Caco-2 (cell line): ENCODE measurements around the gene SMIM23. TPM values are rescaled to one million over a fixed set of nuclear protein-coding genes. Genes with fewer than 3 reads are reported as not detected.

Experiments used
- BruUV-seq: library from RNA; stranded (reverse); fragments of 400-500 nt; replicated peaks from 2 replicates; lab custom pipeline; 2021; lab: Mats Ljungman, UMichigan
- CTCF ChIA-PET: fragments of 300-600 bp; sonication (Branson Sonifier 250); formaldehyde crosslinking; loops from one replicate; lab custom pipeline; 2022; ENCODE audit warnings: antibody characterized with exemption; lab: Charles Lee
- POLR2A ChIA-PET: fragments of 300-600 bp; sonication (Branson Sonifier 250); formaldehyde crosslinking; loops from one replicate; lab custom pipeline; 2022; ENCODE audit warnings: antibody characterized with exemption; lab: Charles Lee
- DNase-seq, 2 experiments: peaks; one replicate each; pipeline versions ENCODE4 v3.0.0 to v3.0.0-alpha.2; 2020 to 2022
- H3K27me3 ChIP-seq: replicated peaks from 2 replicates; pipeline ENCODE4 v1.6.0; 2011; ENCODE audit warnings: low read length; ENCODE audit not compliant: control insufficient read depth, insufficient read depth
- H3K36me3 ChIP-seq: 2 replicates; pipeline ENCODE4 v1.5.1; 2011; ENCODE audit warnings: low read length; ENCODE audit not compliant: control insufficient read depth, insufficient read depth
- H3K4me1 ChIP-seq: fragments of 250-450 bp; sonication (Bioruptor Pico); 2 replicates; pipeline ENCODE4 v1.5.1; 2020; ENCODE audit warnings: mild to moderate bottlenecking
- H3K4me3 ChIP-seq: 2 replicates; pipeline ENCODE4 v1.5.1; 2011; ENCODE audit warnings: low read depth, mild to moderate bottlenecking, control low read depth, low read length
- H3K9me3 ChIP-seq: fragments of 250-450 bp; sonication (Bioruptor Pico); 2 replicates; pipeline ENCODE4 v1.5.1; 2020; ENCODE audit warnings: mild to moderate bottlenecking, moderate library complexity
- H3K27ac Mint-ChIP-seq: one replicate; pipeline ENCODE4 v1.8.0; 2022; ENCODE audit warnings: mixed read lengths; ENCODE audit not compliant: unreplicated experiment
- H3K27me3 Mint-ChIP-seq: one replicate; pipeline ENCODE4 v1.8.0; 2022; ENCODE audit warnings: mixed read lengths; ENCODE audit not compliant: insufficient read depth, unreplicated experiment
- H3K36me3 Mint-ChIP-seq: one replicate; pipeline ENCODE4 v1.8.0; 2022; ENCODE audit warnings: mild to moderate bottlenecking, mixed read lengths; ENCODE audit not compliant: insufficient read depth, unreplicated experiment
- H3K4me1 Mint-ChIP-seq: one replicate; pipeline ENCODE4 v1.8.0; 2022; ENCODE audit warnings: low read depth, mixed read lengths; ENCODE audit not compliant: unreplicated experiment
- H3K4me3 Mint-ChIP-seq: one replicate; pipeline ENCODE4 v1.8.0; 2022; ENCODE audit warnings: mild to moderate bottlenecking, moderate library complexity, mixed read lengths; ENCODE audit not compliant: unreplicated experiment
- H3K9me3 Mint-ChIP-seq: one replicate; pipeline ENCODE4 v1.8.0; 2022; ENCODE audit warnings: mixed read lengths; ENCODE audit not compliant: unreplicated experiment
- CTCF ChIP-seq, 2 experiments: fragments of 200-600 bp in 1 of 2; IDR thresholded peaks; 1 replicate in 1 of 2; 2 replicates in 1 of 2; pipeline versions ENCODE4 v1.5.1 to v1.8.0; 2011 to 2022; ENCODE audit warnings: antibody characterized with exemption in 1 of 2, control low read depth in 1 of 2, inconsistent platforms in 1 of 2, low read depth in 1 of 2, low read length in 1 of 2, mild to moderate bottlenecking in 1 of 2, moderate library complexity in 1 of 2; ENCODE audit not compliant: insufficient read depth in 1 of 2, severe bottlenecking in 1 of 2, unreplicated experiment in 1 of 2
- intact Hi-C: fragments of 100-400 bp; cut with micrococcal nuclease; formaldehyde crosslinking; loops from one replicate; pipeline ENCODE4 v1.10.0; 2022; ENCODE audit not compliant: unreplicated experiment
- total RNA-seq: library from RNA; stranded (reverse); gene quantifications from 2 replicates; pipeline ENCODE4 v1.2.3, GENCODE V29; 2022

Gene SMIM23
- total RNA-seq, 1 experiment from 2014 or later: not detected

GRCh38 chr5:171739271-171739670 lies 46.3 kb upstream of the SMIM23 start:
- TF ChIP-seq CTCF (IDR thresholded peaks at IDR 0.05; ENCODE audit: insufficient read depth in 1 of 2, low read depth in 1 of 2, low read length in 1 of 2, severe bottlenecking in 1 of 2, unreplicated experiment in 1 of 2): no peak
- no peaks in the 10 kb centered on the region for H3K4me1 ChIP-seq
- Mint-ChIP-seq H3K4me3 (no peak overlapping the region), H3K27ac (no peak overlapping the region), H3K27me3 (peaks cover 22% of the 10 kb centered on the region), H3K36me3 (no peaks in the 10 kb centered on the region), H3K4me1 (no peaks in the 10 kb centered on the region), H3K9me3 (no peaks in the 10 kb centered on the region)
- no peaks in the 10 kb centered on the region for H3K36me3 ChIP-seq
- no peak for DNase-seq
- H3K4me3 ChIP-seq: no peak overlapping the region
- BruUV-seq: no TSS peak
- H3K27me3 ChIP-seq: no peaks in the 10 kb centered on the region; the same call in 1 of the 2 replicates
- ChIA-PET POLR2A (no interaction called here), CTCF (no interaction called here)
- intact Hi-C loops: no loop called here
- H3K9me3 ChIP-seq: no peaks in the 10 kb centered on the region

- Histone ChIP-seq H3K9me3 (no peaks in the 10 kb centered on the region), H3K36me3 (no peaks in the 10 kb centered on the region), H3K4me1 (no peaks in the 10 kb centered on the region), H3K27me3 (no peaks in the 10 kb centered on the region; the same call in none of the 2 replicates), H3K4me3 (no peak overlapping the region)
- TF ChIP-seq CTCF (IDR thresholded peaks at IDR 0.05; ENCODE audit: insufficient read depth in 1 of 2, low read depth in 1 of 2, low read length in 1 of 2, severe bottlenecking in 1 of 2, unreplicated experiment in 1 of 2): no peak
- POLR2A ChIA-PET: no interaction called here
- BruUV-seq: no TSS peak
- Mint-ChIP-seq H3K4me1 (no peaks in the 10 kb centered on the region), H3K4me3 (no peak overlapping the region), H3K27me3 (peaks cover 12% of the 10 kb centered on the region), H3K9me3 (no peaks in the 10 kb centered on the region), H3K36me3 (no peaks in the 10 kb centered on the region), H3K27ac (no peak overlapping the region)
- DNase-seq: no peak
- intact Hi-C loops: no loop called here
- CTCF ChIA-PET: interaction anchor here (0.6 kb wide), 1 partner anchor 10 kb away, joined by 3 read pairs; no protein-coding TSS in a partner anchor
These were observed 42.1 kb upstream of the SMIM23 start for GRCh38 chr5:171743436-171744076.

GRCh38 chr5:171744264-171744663 lies 41.4 kb upstream of the SMIM23 start:
- CTCF ChIA-PET: no interaction called here
- no TSS peak for BruUV-seq

More at GRCh38 chr5:171744264-171744663, 41.4 kb upstream of the SMIM23 start:
- H3K27me3 ChIP-seq: no peaks in the 10 kb centered on the region; the same call in none of the 2 replicates
- H3K36me3 ChIP-seq: no peaks in the 10 kb centered on the region
- no peak for TF ChIP-seq CTCF (IDR thresholded peaks at IDR 0.05; ENCODE audit: insufficient read depth in 1 of 2, low read depth in 1 of 2, low read length in 1 of 2, severe bottlenecking in 1 of 2, unreplicated experiment in 1 of 2)
- no peaks in the 10 kb centered on the region for H3K9me3 Mint-ChIP-seq
- no peaks in the 10 kb centered on the region for H3K9me3 ChIP-seq
- H3K36me3 Mint-ChIP-seq: no peaks in the 10 kb centered on the region
- no peak overlapping the region for H3K4me3 ChIP-seq
- no peaks in the 10 kb centered on the region for H3K4me1 Mint-ChIP-seq
- H3K4me3 Mint-ChIP-seq: no peak overlapping the region
- DNase-seq: no peak
- H3K27ac Mint-ChIP-seq: no peak overlapping the region
- POLR2A ChIA-PET: no interaction called here
- intact Hi-C loops: no loop called here
- peaks cover 12% of the 10 kb centered on the region for H3K27me3 Mint-ChIP-seq
- no peaks in the 10 kb centered on the region for H3K4me1 ChIP-seq
